HepG2 (cell line): ENCODE data around the gene SGF29. TPM values are rescaled to one million over a fixed set of nuclear protein-coding genes. Genes with fewer than 3 reads are reported as not detected.

Experiments used
- ATAC-seq: fragments of 200-7000 bp; cut with Tn5 transposase; 3 replicates; pipeline ENCODE4 v1.9.1; 2020; ENCODE audit warnings: mild to moderate bottlenecking, moderate library complexity
- BruUV-seq: library from RNA; stranded (reverse); fragments of 400-500 nt; replicated peaks from 2 replicates; lab custom pipeline; 2021; lab: Mats Ljungman, UMichigan
- CTCF ChIA-PET: fragments of 300-600 bp; formaldehyde crosslinking; extraction: SDS; loops from one replicate; lab custom pipeline; 2021; ENCODE audit warnings: low total read pairs, inconsistent platforms, low intra/inter-chr PET ratio; lab: Yijun Ruan, JAX
- POLR2A ChIA-PET: fragments of 350-600 bp; sonication (Branson Sonifier 250); formaldehyde crosslinking; loops from one replicate; lab custom pipeline; 2020; ENCODE audit warnings: antibody characterized with exemption, inconsistent platforms; lab: Yijun Ruan, JAX
- DNase-seq: peaks from one replicate; pipeline ENCODE4 v3.0.0-alpha.2; 2015; ENCODE audit warnings: low spot score
- FAIRE-seq: peaks from 3 replicates; lab custom pipeline; 2011; peaks lifted over from hg19 to GRCh38; lab: Jason Lieb, UNC
- H2AFZ ChIP-seq: one replicate; pipeline ENCODE4 v1.6.1; 2011; ENCODE audit warnings: low read length, inconsistent platforms
- H3K27ac ChIP-seq: fragments of 300-600 bp; 3 replicates; pipeline ENCODE4 v1.8.0; 2011; ENCODE audit warnings: mixed run types, mild to moderate bottlenecking, mixed read lengths, low read length, inconsistent platforms; ENCODE audit not compliant: insufficient read depth; ENCODE audit errors: extremely low read length
- H3K27me3 ChIP-seq, 2 experiments: fragments of 200-600 bp in 1 of 2; 2 replicates in 1 of 2; 3 replicates in 1 of 2; pipeline versions ENCODE4 v1.6.0 to v1.8.0; 2011; ENCODE audit warnings: low read length in 2 of 2, mild to moderate bottlenecking in 2 of 2, moderate library complexity in 2 of 2, inconsistent platforms in 1 of 2; ENCODE audit not compliant: insufficient read depth in 2 of 2, control insufficient read depth in 1 of 2
- H3K36me3 ChIP-seq, 2 experiments: fragments of 200-600 bp in 1 of 2; replicated peaks in 1 of 2; 2 replicates in 1 of 2; 3 replicates in 1 of 2; pipeline versions ENCODE4 v1.5.1 to v1.8.0; 2011; ENCODE audit warnings: low read length in 2 of 2, inconsistent platforms in 1 of 2; ENCODE audit not compliant: insufficient read depth in 2 of 2, control insufficient read depth in 1 of 2
- H3K4me1 ChIP-seq: 2 replicates; pipeline ENCODE4 v1.5.1; 2012; ENCODE audit warnings: low read length, inconsistent platforms; ENCODE audit not compliant: insufficient read depth
- H3K4me2 ChIP-seq: 2 replicates; pipeline ENCODE4 v1.6.0; 2011; ENCODE audit warnings: low read depth, low read length, inconsistent platforms
- H3K4me3 ChIP-seq, 3 experiments: fragments of 200-600 bp in 1 of 3; sonication (generic), shearing (Covaris generic) in 1 of 3; replicated peaks in 1 of 3; 2 replicates each; pipeline ENCODE4 v1.5.1; 2011 to 2016; ENCODE audit warnings: low read length in 3 of 3, inconsistent platforms in 2 of 3, low read depth in 2 of 3, mild to moderate bottlenecking in 2 of 3, control low read depth in 1 of 3, mixed read lengths in 1 of 3; ENCODE audit not compliant: insufficient read depth in 1 of 3
- H3K79me2 ChIP-seq: one replicate; pipeline ENCODE4 v1.6.1; 2011; ENCODE audit warnings: low read length, inconsistent platforms; ENCODE audit not compliant: insufficient read depth
- H3K9ac ChIP-seq: 2 replicates; pipeline ENCODE4 v1.6.0; 2011; ENCODE audit warnings: mild to moderate bottlenecking, low read depth, low read length, inconsistent platforms; ENCODE audit not compliant: insufficient read depth
- H3K9me3 ChIP-seq: 2 replicates; pipeline ENCODE4 v1.5.1; 2012; ENCODE audit warnings: mild to moderate bottlenecking, low read length
- H4K20me1 ChIP-seq: 2 replicates; pipeline ENCODE4 v1.6.0; 2011; ENCODE audit warnings: inconsistent platforms, mild to moderate bottlenecking, low read length, moderate library complexity; ENCODE audit not compliant: insufficient read depth
- PITX1 ChIP-seq: sonication (generic); formaldehyde crosslinking; IDR thresholded peaks from 2 replicates; pipeline ENCODE4 v1.5.1; 2020; ENCODE audit warnings: mild to moderate bottlenecking, missing genetic modification reagents
- SRSF9 ChIP-seq: fragments of 200-400 bp; formaldehyde crosslinking; IDR thresholded peaks from 2 replicates; pipeline ENCODE4 v1.6.1; 2018; ENCODE audit warnings: borderline replicate concordance, mild to moderate bottlenecking, low read depth, low read length; ENCODE audit not compliant: insufficient read depth, poor library complexity, severe bottlenecking
- TARDBP ChIP-seq: sonication (generic); formaldehyde crosslinking; IDR thresholded peaks from 2 replicates; pipeline ENCODE4 v1.8.0; 2022; ENCODE audit warnings: mild to moderate bottlenecking, missing genetic modification reagents
- WGBS: methylation state at CpG from one replicate; pipeline ENCODE4 v1.1.6; 2017; ENCODE audit warnings: low lambda C conversion rate; 5-methylcytosine and 5-hydroxymethylcytosine counted together
- in situ Hi-C: cut with HindIII; loops from 2 replicates; pipeline ENCODE4 v1.10.0; 2017; ENCODE audit warnings: low pct_unique_long_range_greater_than_20kb; ENCODE audit not compliant: extremely low pct_ligation_motif_present
- intact Hi-C: fragments of 100-400 bp; cut with micrococcal nuclease; formaldehyde crosslinking; loops from one replicate; pipeline ENCODE4 v1.10.0; 2022; ENCODE audit not compliant: unreplicated experiment
- polyA plus RNA-seq, 8 experiments: library from polyadenylated mRNA; depleted of rRNA in 3 of 8; stranded (reverse) in 7 of 8; unstranded in 1 of 8; fragments of >200 nt; fragmentation: Illumina TruSeq in 4 of 8; extraction: Trizol in 4 of 8; gene quantifications; 2 replicates each; pipeline versions ENCODE4 v1.2.1 to v1.2.3, GENCODE V29; 2011 to 2016; ENCODE audit warnings: low read depth in 4 of 8, missing spikeins in 1 of 8, mixed read lengths in 1 of 8; ENCODE audit not compliant: insufficient read depth in 1 of 8
- total RNA-seq, 5 experiments: library from RNA; depleted of rRNA; stranded (reverse); fragments of >200 nt; fragmentation: Illumina TruSeq; extraction: Trizol; gene quantifications; 2 replicates each; pipeline ENCODE4 v1.2.3, GENCODE V29; 2016; ENCODE audit warnings: low read depth in 1 of 5
- TF ChIP-seq, protein P1 (sequence below): sonication (generic); formaldehyde crosslinking; IDR thresholded peaks from 2 replicates; pipeline ENCODE4 v1.4.0; 2020; ENCODE audit warnings: missing genetic modification reagents, borderline replicate concordance
- TF ChIP-seq, protein P2 (sequence below): fragments of 450-650 bp; IDR thresholded peaks from 2 replicates; pipeline ENCODE4 v1.6.1; 2017

The SGF29 gene
- total and polyA plus RNA-seq, 2 of the 13 experiments (the other 11 are each of a cell fraction or from before 2014, with no cell fraction given): 5.0 to 29.4 TPM

DNA sequence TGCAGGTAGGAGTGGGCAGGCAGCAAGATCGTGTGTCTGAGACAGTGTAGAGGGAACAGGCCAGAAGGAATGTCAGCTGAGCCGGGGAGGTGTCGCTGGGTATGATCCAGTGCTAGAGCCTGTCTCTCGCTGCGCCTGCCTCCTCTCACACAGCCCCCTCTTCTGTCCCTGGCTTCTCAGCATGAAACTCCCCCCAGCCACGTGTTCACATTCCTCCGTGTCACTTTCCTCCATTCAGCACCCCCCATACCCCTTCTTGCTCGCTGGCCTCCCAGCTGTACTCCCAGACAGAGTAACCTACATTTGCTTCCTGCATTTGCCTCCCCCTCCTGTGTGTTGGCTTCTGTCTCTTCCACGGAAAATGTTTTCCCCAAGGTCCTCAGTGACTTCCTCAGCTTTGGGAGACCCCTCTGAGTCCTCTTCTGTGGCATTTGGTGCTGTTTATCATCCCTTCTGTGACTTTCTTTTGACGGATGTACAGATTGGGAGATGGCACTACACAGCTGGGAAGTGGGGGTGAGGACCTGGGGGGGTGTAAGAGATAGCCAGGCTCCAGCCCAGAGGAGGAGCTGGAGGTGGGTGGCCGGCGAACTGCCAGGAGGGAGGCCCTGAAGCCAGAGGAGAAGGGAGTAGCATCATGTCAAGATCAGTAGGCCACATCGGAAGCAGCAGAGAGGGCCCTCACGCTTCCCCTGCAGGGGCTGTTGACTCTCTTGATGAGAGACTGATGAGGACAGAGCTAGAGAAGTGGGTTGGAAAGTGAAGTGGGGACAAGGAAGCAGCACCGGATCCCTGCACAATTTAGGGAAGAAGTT, 19.2 kb downstream of the SGF29 start:
- CTCF ChIA-PET: no interaction called here
- intact Hi-C loops: no loop called here

More for the DNA sequence above, 19.2 kb downstream of the SGF29 start:
- BruUV-seq: no TSS peak
- Histone ChIP-seq H3K4me1 (no peaks in the 10 kb centered on the region), H3K36me3 (peaks cover 2 to 5% of the 10 kb centered on the region in 2 experiments; a peak in 4 of 5 replicates), H3K4me3 (no peak overlapping the region), H3K4me2 (no peak overlapping the region), H3K79me2 (no peaks in the 10 kb centered on the region), H2AFZ (no peak overlapping the region), H3K27ac (no peak overlapping the region), H3K9me3 (no peaks in the 10 kb centered on the region), H4K20me1 (no peaks in the 10 kb centered on the region), H3K27me3 (no peaks in the 10 kb centered on the region), H3K9ac (no peak overlapping the region)
- DNase-seq (no peak), FAIRE-seq (no peak), ATAC-seq (no peak; the same call in 2 of the 3 replicates)
- TF ChIP-seq TARDBP (CRISPR knock-in tag) (no peak), PITX1 (CRISPR knock-in tag) (no peak), SRSF9 (no peak)
- TF ChIP-seq, protein P1, sequence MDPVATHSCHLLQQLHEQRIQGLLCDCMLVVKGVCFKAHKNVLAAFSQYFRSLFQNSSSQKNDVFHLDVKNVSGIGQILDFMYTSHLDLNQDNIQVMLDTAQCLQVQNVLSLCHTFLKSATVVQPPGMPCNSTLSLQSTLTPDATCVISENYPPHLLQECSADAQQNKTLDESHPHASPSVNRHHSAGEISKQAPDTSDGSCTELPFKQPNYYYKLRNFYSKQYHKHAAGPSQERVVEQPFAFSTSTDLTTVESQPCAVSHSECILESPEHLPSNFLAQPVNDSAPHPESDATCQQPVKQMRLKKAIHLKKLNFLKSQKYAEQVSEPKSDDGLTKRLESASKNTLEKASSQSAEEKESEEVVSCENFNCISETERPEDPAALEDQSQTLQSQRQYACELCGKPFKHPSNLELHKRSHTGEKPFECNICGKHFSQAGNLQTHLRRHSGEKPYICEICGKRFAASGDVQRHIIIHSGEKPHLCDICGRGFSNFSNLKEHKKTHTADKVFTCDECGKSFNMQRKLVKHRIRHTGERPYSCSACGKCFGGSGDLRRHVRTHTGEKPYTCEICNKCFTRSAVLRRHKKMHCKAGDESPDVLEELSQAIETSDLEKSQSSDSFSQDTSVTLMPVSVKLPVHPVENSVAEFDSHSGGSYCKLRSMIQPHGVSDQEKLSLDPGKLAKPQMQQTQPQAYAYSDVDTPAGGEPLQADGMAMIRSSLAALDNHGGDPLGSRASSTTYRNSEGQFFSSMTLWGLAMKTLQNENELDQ (CRISPR knock-in tag): no peak
- TF ChIP-seq, protein P2, sequence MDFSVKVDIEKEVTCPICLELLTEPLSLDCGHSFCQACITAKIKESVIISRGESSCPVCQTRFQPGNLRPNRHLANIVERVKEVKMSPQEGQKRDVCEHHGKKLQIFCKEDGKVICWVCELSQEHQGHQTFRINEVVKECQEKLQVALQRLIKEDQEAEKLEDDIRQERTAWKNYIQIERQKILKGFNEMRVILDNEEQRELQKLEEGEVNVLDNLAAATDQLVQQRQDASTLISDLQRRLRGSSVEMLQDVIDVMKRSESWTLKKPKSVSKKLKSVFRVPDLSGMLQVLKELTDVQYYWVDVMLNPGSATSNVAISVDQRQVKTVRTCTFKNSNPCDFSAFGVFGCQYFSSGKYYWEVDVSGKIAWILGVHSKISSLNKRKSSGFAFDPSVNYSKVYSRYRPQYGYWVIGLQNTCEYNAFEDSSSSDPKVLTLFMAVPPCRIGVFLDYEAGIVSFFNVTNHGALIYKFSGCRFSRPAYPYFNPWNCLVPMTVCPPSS: no peak
- in situ Hi-C loops: no loop called here
- POLR2A ChIA-PET: interaction anchor here (1.4 kb wide), 1 partner anchor 24 kb away, joined by 6 read pairs; the partner anchor contains the start of gene SULT1A2
- 94% methylated on average over 15 of the region's 15 CpGs for WGBS
